Panc1 (cell line): ENCODE results near the gene AGXT2. TPM values are rescaled to one million over a fixed set of nuclear protein-coding genes. Genes with fewer than 3 reads are reported as not detected.

Experiments used
- ATAC-seq: fragments of 200-7000 bp; cut with Tn5 transposase; 2 replicates; pipeline ENCODE4 v1.9.1; 2020; ENCODE audit warnings: mild to moderate bottlenecking, moderate library complexity
- BruUV-seq: library from RNA; stranded (reverse); fragments of 400-500 nt; replicated peaks from 2 replicates; lab custom pipeline; 2021; lab: Mats Ljungman, UMichigan
- CTCF ChIA-PET: fragments of 300-600 bp; sonication (Branson Sonifier 250); formaldehyde crosslinking; loops from one replicate; lab custom pipeline; 2022; ENCODE audit warnings: antibody characterized with exemption; lab: Charles Lee
- POLR2A ChIA-PET: fragments of 300-600 bp; sonication (Branson Sonifier 250); formaldehyde crosslinking; loops from one replicate; lab custom pipeline; 2022; ENCODE audit warnings: antibody characterized with exemption; lab: Charles Lee
- DNase-seq: peaks from one replicate; pipeline ENCODE4 v3.0.0-alpha.2; 2010; ENCODE audit warnings: low read depth, low spot score
- H3K27ac ChIP-seq: 2 replicates; pipeline ENCODE4 v1.5.1; 2011; ENCODE audit warnings: mild to moderate bottlenecking, low read length, inconsistent platforms
- H3K27me3 ChIP-seq: fragments of 200-500 bp; sonication (Bioruptor generic); 2 replicates; pipeline ENCODE4 v1.6.0; 2014; ENCODE audit warnings: low read length, inconsistent platforms; ENCODE audit not compliant: control insufficient read depth, insufficient read depth
- H3K36me3 ChIP-seq: fragments of 200-500 bp; sonication (Bioruptor generic); 2 replicates; pipeline ENCODE4 v1.5.1; 2014; ENCODE audit warnings: inconsistent platforms, mild to moderate bottlenecking, low read length, moderate library complexity; ENCODE audit not compliant: control insufficient read depth, insufficient read depth
- H3K4me1 ChIP-seq: 2 replicates; pipeline ENCODE4 v1.5.1; 2011; ENCODE audit warnings: inconsistent platforms, mild to moderate bottlenecking, low read length, moderate library complexity; ENCODE audit not compliant: control insufficient read depth, insufficient read depth
- H3K4me3 ChIP-seq, 2 experiments: 2 replicates each; pipeline ENCODE4 v1.5.1; 2011 to 2012; ENCODE audit warnings: low read depth in 2 of 2, low read length in 2 of 2, mild to moderate bottlenecking in 2 of 2, inconsistent platforms in 1 of 2, moderate library complexity in 1 of 2
- H3K9me3 ChIP-seq: fragments of 200-500 bp; sonication (Bioruptor generic); 2 replicates; pipeline ENCODE4 v1.5.1; 2014; ENCODE audit warnings: low read depth, mild to moderate bottlenecking, inconsistent platforms, low read length, moderate library complexity; ENCODE audit not compliant: control insufficient read depth, insufficient read depth
- POLR2AphosphoS5 ChIP-seq: IDR thresholded peaks from 2 replicates; pipeline ENCODE4 v1.6.1; 2012; ENCODE audit warnings: mild to moderate bottlenecking, low read depth, low read length, moderate library complexity
- SIN3A ChIP-seq: IDR thresholded peaks from 2 replicates; pipeline ENCODE4 v1.6.1; 2012; ENCODE audit warnings: low read depth, mild to moderate bottlenecking, low read length, moderate library complexity, borderline replicate concordance; ENCODE audit not compliant: insufficient read depth
- TCF7L2 ChIP-seq: IDR thresholded peaks from 2 replicates; pipeline ENCODE4 v1.6.1; 2011; ENCODE audit warnings: mild to moderate bottlenecking, low read depth, low read length, inconsistent platforms
- in situ Hi-C: cut with HindIII; loops from 2 replicates; pipeline ENCODE4 v1.10.0; 2016; ENCODE audit warnings: low sequenced_read_pairs, low pct_unique_long_range_greater_than_20kb
- intact Hi-C: fragments of 100-400 bp; cut with micrococcal nuclease; formaldehyde crosslinking; loops from one replicate; pipeline ENCODE4 v1.10.0; 2022; ENCODE audit not compliant: unreplicated experiment
- total RNA-seq: library from RNA; stranded (reverse); gene quantifications from one replicate; pipeline ENCODE4 v1.2.1, GENCODE V29; 2021; ENCODE audit not compliant: unreplicated experiment
- TF ChIP-seq, protein P1 (sequence below), 2 experiments: IDR thresholded peaks; 2 replicates each; pipeline ENCODE4 v1.6.1; 2011 to 2012; ENCODE audit warnings: low read depth in 2 of 2, control low read depth in 1 of 2, low read length in 1 of 2, mild to moderate bottlenecking in 1 of 2, moderate library complexity in 1 of 2; ENCODE audit not compliant: insufficient read depth in 1 of 2
- TF ChIP-seq, protein P2 (sequence below): fragments of 450-650 bp; IDR thresholded peaks from 2 replicates; pipeline ENCODE4 v1.5.1; 2017; ENCODE audit warnings: mild to moderate bottlenecking

Gene AGXT2
- total RNA-seq, 1 experiment from 2014 or later, result not detected

- intact Hi-C loops (no loop called here), in situ Hi-C loops (no loop called here)
- TF ChIP-seq SIN3A (no peak), TCF7L2 (no peak)
- TF ChIP-seq, protein P1, sequence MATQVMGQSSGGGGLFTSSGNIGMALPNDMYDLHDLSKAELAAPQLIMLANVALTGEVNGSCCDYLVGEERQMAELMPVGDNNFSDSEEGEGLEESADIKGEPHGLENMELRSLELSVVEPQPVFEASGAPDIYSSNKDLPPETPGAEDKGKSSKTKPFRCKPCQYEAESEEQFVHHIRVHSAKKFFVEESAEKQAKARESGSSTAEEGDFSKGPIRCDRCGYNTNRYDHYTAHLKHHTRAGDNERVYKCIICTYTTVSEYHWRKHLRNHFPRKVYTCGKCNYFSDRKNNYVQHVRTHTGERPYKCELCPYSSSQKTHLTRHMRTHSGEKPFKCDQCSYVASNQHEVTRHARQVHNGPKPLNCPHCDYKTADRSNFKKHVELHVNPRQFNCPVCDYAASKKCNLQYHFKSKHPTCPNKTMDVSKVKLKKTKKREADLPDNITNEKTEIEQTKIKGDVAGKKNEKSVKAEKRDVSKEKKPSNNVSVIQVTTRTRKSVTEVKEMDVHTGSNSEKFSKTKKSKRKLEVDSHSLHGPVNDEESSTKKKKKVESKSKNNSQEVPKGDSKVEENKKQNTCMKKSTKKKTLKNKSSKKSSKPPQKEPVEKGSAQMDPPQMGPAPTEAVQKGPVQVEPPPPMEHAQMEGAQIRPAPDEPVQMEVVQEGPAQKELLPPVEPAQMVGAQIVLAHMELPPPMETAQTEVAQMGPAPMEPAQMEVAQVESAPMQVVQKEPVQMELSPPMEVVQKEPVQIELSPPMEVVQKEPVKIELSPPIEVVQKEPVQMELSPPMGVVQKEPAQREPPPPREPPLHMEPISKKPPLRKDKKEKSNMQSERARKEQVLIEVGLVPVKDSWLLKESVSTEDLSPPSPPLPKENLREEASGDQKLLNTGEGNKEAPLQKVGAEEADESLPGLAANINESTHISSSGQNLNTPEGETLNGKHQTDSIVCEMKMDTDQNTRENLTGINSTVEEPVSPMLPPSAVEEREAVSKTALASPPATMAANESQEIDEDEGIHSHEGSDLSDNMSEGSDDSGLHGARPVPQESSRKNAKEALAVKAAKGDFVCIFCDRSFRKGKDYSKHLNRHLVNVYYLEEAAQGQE (IDR thresholded peaks at IDR 0.05; ENCODE audit: insufficient read depth in 1 of 2, low read depth in 2 of 2, low read length in 1 of 2), result no peak
- TF ChIP-seq, protein P2, sequence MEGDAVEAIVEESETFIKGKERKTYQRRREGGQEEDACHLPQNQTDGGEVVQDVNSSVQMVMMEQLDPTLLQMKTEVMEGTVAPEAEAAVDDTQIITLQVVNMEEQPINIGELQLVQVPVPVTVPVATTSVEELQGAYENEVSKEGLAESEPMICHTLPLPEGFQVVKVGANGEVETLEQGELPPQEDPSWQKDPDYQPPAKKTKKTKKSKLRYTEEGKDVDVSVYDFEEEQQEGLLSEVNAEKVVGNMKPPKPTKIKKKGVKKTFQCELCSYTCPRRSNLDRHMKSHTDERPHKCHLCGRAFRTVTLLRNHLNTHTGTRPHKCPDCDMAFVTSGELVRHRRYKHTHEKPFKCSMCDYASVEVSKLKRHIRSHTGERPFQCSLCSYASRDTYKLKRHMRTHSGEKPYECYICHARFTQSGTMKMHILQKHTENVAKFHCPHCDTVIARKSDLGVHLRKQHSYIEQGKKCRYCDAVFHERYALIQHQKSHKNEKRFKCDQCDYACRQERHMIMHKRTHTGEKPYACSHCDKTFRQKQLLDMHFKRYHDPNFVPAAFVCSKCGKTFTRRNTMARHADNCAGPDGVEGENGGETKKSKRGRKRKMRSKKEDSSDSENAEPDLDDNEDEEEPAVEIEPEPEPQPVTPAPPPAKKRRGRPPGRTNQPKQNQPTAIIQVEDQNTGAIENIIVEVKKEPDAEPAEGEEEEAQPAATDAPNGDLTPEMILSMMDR, result no peak
- Histone ChIP-seq H3K9me3 (no peaks in the 10 kb centered on the region), H3K36me3 (no peaks in the 10 kb centered on the region), H3K27me3 (no peaks in the 10 kb centered on the region; the same call in 1 of the 2 replicates), H3K4me3 (no peak overlapping the region), H3K4me1 (no peaks in the 10 kb centered on the region), H3K27ac (no peak overlapping the region)
- DNase-seq, result no peak
- ATAC-seq, result no peak
- ChIA-PET CTCF (no interaction called here), POLR2A (no interaction called here)
- no TSS peak for BruUV-seq
Observed at GRCh38 chr5:35067985-35068384, 20.2 kb upstream of the AGXT2 start.

DNA sequence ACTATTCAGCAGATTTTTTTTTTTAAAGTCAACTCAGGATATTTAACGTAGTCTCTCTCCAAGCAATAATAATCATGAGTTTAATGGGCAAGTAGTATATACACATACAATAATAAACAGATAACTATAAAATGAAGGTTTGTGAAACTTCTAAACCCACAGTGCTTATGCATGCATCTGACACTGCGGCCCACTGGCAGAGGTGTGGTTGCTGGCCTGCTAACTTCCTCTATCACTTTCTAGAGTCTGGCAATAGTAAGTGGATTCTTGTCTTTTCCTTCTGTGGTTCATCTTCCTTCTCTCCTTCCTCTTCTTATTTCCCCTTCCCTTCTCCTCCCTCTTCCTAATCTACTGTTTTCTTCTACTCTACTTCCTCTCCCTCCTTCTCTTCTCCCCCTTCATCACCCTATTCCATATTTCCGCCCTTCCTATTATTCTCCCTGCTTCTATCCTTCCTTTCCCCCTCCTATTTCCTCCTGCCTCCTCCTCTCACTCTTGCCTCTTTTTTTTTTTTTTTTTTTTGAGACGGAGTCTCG, 18.6 kb upstream of the AGXT2 start:
- intact Hi-C loops, result no loop called here
- no peaks in the 10 kb centered on the region for H3K36me3 ChIP-seq
- CTCF ChIA-PET, result no interaction called here
- TF ChIP-seq TCF7L2, result no peak
- no peak for TF ChIP-seq POLR2AphosphoS5
- no peak for TF ChIP-seq SIN3A
- TF ChIP-seq, protein P1 (IDR thresholded peaks at IDR 0.05; ENCODE audit: insufficient read depth in 1 of 2, low read depth in 2 of 2, low read length in 1 of 2), result no peak
- TF ChIP-seq, protein P2, result no peak
- no peaks in the 10 kb centered on the region for H3K4me1 ChIP-seq
- ATAC-seq, result no peak
- H3K27me3 ChIP-seq, result no peaks in the 10 kb centered on the region; the same call in 1 of the 2 replicates
- in situ Hi-C loops, result no loop called here
- POLR2A ChIA-PET, result no interaction called here
- no peak for DNase-seq
- no peak overlapping the region for H3K4me3 ChIP-seq
- no TSS peak for BruUV-seq
- no peak overlapping the region for H3K27ac ChIP-seq
- no peaks in the 10 kb centered on the region for H3K9me3 ChIP-seq
